GM03348 (cell line): ENCODE data around the gene MIDN.
"Not testable (repeated sequence)": the region's sequence is repeated elsewhere in the genome, so short reads cannot be mapped to it uniquely, and the experiment has no call there.

Experiments
- DNase-seq: peaks from one replicate; pipeline ENCODE4 v3.0.0; 2012; ENCODE audit warnings: low spot score

The MIDN gene

DNA sequence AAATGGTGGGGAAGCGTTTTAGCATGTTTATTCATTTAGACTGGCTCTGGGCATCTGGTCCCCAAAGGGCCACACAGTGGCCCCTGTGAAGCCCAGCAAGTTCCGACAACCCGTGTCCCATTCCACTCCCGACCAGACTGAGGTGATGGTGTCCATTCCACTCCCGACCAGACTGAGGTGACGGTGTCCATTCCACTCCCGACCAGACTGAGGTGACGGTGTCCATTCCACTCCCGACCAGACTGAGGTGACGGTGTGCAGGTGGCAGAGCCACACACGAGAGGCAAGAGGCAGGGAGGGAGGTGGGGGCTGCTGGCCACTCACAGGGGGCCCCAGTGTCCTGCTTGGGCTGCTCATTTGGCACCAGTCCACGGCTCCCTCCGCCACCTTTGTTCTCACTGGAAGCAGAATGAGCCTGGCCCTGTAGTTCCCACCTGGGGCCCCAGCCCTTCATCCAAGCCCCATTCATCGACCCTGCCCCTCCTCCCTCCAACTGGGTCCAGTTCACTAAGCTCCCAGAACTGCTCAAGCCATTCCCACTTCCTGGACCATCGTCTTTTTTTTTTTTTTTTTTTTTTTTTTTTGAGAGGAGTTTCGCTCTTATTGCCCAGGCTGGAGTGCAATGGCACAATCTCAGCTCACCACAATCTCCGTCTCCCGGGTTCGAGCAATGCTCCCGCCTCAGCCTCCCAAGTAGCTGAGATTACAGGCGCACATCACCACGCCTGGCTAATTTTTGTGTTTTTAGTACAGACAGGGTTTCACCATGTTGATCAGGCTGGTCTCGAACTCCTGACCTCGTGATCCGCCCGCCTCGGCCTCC lies 1.9 kb upstream of the MIDN start:
- DNase-seq = not testable (repeated sequence)

DNA sequence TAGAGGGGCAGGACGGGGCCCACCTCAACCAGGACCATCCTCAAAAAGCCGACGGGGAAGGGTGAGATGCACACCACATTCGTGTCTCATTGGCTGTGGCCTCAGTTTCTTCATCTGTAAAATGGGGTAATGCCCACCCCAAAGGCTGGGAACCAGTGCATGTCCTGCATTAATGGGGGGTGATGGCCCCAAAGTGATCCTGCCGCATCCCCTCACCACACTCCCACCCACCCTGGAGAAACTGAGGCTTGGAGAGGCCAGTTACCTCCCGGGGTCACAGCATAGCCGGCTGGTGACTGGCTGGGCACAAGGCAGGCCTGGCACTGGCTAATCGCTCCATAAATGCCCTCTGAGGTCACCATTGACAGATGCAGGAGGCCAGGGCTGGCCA lies 640 bp upstream of the MIDN start:
- no peak for DNase-seq

GRCh38 chr19:1248786-1249297 lies 459 bp downstream of the MIDN start:
- DNase-seq = peak; percentile 87

DNA sequence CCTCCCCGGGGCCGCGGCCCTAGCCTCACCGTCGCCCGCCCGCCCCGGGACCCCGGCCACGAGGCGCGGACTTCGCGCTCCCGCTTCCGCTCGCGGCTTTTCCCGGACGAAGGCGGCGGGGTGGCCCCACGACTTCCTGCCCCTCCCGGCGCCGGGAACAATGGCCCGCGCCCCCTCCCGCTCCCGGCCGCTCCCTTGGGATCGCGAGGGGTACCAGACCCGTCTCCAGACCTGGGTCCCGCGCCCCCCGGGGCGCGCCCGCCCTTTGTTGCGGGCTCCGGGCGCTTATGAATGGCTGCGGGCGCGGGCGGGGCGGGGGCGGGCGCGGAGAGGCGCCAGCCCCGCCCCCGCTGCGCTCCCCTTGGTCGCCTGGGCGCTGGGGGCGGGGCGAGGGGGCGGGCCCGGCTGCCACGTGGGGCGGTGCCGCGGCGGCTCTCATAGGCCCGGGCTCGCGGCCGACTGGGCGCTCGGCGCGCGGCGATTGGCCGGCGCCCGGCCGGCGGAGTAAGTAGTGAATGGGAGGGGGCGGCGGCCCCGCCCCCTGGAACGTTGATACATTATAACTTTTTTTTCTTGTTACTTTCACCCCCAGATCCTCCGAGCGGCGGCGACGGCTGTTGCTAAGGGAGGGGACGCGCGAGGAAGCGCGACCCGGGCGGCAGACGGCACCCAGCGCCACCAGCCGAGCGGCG lies 1.1 kb downstream of the MIDN start:
- DNase-seq = peak; percentile 95

GRCh38 chr19:1249990-1250436 lies 1.6 kb downstream of the MIDN start:
- DNase-seq = no peak

DNA sequence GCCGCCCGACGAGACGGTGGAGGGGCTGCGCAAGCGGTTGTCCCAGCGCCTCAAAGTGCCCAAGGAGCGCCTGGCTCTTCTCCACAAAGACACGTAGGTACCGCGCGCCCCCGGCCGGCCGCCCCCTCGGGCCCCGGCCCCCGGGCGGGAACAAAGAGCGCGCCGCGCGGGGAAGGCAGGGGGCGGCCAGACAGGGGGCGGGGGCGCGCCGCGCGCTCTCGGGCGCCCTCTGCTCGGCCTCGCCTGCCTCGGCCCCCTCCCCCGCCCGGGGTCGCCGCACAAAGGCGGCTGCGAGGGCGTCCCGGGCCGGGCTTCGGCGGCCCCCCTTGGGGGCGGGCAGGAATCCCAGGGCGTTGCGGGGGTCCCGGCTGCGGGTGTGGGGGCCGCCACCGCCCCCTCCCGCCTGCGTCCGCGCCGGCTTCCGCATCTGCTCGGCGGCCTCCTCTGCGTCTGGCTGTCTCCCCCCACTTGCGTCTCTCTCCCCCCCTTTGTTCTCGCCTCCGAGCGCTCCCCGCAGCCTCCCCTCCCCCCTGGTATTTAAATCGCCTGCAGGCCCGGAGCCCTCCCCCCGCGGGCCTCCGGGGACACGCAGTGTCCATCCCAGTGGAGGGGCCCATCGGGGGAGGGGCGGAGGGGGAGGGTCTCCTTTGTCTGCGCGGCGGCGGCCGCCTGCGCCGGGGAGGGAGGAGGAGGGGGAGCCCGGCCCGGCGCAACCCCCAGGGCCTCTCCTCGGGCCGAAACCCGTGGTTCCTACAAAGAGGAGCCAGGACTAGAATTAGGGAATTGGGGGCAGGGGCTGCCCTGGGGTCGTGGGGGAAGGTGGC lies 2.3 kb downstream of the MIDN start:
- DNase-seq = peak; percentile 39

DNA sequence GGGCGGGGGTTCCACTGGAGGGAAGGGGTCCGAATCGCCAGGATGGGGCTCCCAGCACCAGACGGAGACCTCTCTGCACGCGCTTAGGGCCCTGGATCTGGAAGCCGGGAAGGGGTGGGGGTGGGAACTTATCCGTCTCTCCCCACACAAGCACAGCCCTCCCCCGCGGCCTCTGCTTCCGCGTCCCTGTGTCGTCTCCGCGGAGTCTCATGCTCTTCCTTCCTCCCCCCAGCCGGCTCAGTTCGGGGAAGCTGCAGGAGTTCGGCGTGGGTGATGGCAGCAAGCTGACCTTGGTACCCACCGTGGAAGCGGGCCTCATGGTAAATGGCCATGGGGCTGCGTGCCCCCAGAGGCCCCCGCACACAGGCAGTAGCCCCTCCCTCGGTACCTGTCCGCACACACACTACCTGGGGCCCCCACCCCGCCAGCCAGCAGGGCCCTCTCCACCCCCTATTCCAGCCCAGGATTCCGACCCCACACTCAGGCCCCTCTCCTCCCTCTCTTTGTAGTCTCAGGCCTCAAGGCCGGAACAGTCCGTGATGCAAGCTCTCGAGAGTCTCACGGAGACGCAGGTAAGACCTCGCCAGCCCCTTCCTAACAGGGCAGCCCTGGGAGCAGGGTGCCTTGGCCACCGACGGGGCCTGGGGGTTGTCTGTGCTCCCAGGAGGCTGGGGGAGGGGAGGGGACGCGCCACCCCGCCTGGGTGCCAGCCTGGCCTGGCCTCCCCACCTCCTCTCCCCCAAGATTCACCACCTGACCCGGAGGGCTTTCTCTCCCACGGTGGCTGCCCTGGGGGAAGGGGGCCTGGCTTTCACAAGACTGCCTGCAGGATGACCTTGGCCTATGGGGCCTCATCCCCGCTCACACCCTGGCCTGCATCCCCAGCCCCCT lies 3.2 kb downstream of the MIDN start:
- peak; percentile 48 for DNase-seq

GRCh38 chr19:1252221-1252820 lies 3.9 kb downstream of the MIDN start:
- peak; percentile 88 for DNase-seq

DNA sequence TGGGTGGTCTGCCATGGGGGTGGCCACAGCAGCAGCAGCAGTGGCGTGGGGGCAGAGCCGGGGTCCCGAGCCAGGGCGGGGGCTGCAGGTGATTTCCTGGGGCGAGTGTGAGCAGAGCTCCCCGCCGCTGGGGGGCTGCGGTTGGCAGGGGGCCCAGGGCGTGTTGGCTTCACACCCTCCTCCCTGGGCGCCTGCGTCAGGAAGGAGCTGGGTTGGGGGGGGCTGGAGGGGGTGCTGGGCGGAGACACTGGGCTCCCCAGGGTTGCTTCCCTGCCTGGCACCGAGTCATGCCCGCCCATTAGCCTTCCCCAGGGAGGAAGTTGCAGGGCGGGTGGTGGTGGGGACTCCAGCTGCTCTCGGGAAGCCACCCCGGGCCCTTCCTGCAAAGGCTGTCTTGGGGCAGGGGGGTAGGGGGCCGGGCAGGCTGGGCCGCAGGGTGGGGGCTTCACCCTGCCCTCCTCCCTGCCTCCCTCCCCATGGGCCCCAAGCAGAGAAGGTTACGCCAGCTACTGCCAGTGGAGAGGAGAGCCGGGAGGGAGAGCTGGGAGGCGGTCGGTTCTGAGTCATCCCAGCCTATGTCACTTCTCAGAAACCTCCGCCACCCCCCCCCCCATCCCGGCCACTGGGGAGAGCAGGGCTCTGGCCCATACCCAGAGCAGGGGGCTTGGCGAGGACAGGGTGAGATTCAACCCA lies 4.6 kb downstream of the MIDN start:
- peak; percentile 90 for DNase-seq

DNA sequence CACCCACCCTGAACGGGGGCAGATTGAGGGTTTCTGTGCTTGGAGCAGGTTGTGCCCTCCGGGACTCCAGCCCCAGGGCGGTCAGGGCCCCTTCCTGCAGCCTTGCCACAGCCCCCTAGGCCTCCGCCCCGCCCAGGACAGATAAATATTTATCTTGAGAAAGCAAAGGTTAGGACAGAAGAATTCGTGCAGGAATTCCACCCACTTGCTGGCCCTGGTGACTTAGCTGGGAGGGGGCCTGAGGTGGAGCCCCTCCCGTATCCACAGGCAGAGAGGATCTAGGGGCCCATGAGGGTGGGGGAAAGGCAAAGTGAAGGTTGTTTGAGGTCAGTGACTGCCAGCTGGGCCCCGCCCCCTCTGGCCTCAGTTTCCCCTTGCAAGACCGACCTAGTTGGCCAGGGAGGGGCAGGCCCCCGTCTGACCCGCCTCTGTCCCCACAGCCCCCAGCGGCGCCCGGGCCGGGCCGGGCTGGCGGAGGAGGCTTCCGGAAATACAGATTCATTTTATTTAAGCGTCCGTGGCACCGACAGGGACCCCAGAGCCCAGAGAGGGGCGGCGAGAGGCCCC lies 5.2 kb downstream of the MIDN start:
- DNase-seq = no peak

- no peak for DNase-seq
Measured at GRCh38 chr19:1254081-1254527, 5.7 kb downstream of the MIDN start.

- no peak for DNase-seq
Measured at GRCh38 chr19:1254530-1255185, 6.3 kb downstream of the MIDN start.

DNA sequence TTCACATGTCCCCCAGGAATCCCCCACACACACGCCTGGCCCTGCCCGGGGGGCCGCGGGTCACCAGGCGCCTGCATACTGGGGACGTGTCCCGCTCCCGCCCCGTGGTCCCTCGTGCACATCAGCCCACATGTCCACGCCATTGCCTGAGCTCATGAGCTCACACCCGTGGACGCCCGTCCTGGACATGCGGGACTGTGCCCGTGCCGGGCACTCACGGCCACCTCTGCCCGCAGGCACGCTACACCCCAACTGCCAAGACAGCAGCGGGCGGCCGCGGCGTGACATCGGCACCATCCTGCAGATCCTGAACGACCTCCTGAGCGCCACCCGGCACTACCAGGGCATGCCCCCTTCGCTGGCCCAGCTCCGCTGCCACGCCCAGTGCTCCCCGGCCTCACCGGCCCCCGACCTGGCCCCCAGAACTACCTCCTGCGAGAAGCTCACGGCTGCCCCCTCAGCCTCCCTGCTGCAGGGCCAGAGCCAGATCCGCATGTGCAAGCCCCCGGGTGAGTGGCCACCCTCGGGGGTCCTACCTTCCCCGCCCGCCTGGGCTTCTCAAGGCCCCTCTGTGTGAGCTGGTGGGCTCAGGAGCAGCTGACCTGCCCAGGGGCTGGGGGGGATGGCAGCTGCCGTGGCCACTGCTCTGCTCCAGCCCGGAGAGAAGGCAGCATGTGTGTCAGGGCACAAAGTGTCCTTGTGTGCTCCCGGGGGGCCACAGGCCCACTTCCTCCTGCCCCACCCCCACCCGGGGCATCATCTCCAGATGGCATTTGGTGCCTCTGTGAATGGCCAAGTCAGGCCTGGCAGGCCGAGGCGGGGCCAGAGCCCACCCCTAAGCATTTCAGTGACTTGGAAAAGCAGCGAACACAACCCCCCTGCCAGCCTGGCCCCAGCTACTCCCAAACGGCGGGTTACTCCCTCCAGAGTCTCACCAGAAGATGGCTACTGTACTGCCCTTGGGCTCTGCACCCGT lies 7.1 kb downstream of the MIDN start:
- DNase-seq = no peak

DNA sequence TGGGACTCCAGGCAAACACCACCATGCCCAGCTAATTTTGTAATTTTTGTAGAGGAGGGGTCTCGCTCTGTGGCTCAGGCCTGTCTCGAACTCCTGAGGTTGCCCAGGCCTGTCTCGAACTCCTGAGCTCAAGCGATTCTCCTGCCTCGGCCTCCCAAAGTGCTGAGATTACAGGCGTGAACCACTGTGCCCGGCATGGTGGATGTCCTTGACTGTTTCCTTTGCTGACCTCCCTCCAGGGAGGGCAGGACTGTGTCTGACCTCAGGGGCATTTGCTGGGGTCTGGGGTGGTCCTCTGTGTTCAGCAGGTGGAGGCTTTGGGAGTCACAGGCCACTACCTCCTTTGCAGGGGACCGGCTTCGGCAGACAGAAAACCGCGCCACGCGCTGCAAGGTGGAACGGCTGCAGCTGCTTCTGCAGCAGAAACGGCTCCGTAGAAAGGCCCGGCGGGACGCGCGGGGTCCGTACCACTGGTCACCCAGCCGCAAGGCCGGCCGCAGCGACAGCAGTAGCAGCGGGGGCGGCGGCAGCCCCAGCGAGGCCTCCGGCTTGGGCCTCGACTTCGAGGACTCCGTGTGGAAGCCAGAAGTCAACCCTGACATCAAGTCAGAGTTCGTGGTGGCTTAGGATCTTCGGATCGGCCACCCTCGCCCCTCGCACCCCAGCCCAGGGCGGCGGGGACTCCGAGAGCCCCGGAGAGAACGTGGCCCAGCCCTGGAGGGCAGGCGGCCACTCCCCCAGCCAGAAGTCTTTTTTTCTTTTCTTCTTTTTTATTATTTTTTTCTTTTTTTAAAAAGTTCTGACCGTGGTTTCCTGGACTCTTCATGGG lies 8.5 kb downstream of the MIDN start:
- DNase-seq = no peak

DNA sequence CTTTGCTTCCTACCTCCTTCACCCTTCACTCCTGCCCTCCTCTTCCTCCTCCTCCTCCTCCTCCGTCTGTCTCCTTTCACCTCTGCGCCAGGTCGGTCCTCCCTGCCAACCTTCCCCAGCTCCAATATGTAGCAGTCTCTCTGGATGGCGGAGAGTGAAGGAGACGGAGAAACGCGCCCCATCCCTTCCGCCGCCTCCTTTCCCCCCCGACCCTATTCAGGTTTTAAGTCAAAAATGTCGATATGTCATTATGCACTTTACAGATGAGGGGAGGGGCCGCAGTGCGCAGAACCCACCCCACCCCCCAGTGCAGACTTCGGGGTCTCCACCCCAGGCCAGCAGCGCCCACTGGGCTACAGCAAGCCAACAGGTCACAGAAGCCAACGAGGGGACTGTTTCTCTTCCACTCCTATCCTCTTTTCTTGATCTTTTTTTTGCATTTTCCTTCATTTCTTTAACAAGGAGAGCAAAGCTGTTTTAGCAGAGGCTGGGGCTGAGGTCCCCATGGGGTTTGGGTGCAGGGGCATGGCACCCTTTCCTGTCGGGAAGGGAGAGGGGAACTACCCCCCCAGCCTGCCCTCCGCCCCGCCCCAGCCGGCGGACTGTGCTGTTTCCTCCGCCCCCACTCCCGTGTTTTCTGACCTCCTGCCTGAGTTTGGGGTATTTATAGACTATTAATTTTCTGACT lies 9.2 kb downstream of the MIDN start:
- no peak for DNase-seq

- no peak for DNase-seq
Measured at GRCh38 chr19:1258163-1258492, 9.7 kb downstream of the MIDN start.

DNA sequence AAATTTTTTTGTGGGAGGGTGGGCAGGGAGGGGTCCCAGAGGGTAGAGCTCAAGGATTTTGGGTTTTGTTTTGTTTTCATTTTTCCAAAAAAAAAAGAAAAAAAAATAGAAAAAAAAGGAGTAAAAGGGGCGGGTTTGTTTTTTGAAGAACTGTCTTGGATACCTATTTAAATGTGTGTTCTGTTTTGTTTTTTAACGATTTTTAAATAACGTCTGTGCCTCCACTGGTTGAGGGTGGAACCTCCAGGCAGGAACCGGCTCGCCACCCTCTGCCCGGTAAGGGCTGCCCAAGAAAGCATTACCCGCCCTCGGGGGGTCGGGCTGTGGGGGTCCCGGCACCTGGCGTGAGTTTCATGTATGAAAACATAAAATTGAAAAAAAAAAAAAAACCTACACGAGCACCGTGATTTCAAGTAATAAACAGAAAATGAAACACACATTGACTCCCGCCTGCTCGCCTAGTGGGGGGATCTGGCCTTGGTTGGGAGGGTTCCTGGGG lies 10.4 kb downstream of the MIDN start:
- DNase-seq = no peak
